ENCODE measurements around the gene SLC35C1. TPM values are rescaled to one million over a fixed set of nuclear protein-coding genes. Genes with fewer than 3 reads are reported as not detected.

Gene SLC35C1
- total RNA-seq, 1 donor from 2014 or later, result 24.7 TPM

DNA sequence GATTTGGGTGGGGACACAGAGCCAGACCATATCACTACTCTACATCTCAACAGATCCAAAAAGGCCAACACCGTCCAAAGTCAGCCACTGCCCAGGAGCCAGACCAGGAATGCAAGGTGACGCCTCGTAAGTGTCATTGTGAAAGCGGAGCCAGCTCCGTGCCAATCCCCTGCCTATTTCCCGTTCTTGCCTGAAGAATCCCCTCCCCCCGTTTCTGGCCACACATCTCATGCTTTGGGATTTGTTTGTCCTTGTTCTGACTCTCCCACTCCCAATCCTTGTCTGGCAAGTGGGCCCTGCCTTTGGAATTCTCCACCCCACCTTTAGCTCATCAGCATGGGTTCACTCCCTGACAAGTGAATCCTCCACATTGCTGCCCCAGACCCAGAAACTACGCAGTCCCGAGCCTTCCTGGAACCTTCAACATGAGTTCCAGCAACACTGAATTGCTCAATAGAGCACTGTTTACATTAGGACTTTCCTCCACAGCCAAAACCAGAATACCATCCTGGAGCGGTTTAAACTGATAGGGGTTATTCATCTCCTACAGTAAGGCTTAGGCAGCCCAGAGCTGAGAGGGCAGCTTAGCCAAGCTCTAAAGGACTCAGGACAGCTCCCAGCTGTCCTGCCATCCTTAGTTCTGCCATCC, 6.0 kb upstream of the SLC35C1 start:
- intact Hi-C loops (cut with DNase I), result no loop called here
- DNase-seq (peak; percentile 73), ATAC-seq (peak; percentile 81 to 84)
- TF ChIP-seq, protein P1, sequence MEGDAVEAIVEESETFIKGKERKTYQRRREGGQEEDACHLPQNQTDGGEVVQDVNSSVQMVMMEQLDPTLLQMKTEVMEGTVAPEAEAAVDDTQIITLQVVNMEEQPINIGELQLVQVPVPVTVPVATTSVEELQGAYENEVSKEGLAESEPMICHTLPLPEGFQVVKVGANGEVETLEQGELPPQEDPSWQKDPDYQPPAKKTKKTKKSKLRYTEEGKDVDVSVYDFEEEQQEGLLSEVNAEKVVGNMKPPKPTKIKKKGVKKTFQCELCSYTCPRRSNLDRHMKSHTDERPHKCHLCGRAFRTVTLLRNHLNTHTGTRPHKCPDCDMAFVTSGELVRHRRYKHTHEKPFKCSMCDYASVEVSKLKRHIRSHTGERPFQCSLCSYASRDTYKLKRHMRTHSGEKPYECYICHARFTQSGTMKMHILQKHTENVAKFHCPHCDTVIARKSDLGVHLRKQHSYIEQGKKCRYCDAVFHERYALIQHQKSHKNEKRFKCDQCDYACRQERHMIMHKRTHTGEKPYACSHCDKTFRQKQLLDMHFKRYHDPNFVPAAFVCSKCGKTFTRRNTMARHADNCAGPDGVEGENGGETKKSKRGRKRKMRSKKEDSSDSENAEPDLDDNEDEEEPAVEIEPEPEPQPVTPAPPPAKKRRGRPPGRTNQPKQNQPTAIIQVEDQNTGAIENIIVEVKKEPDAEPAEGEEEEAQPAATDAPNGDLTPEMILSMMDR (IDR thresholded peaks at IDR 0.05), result no peak
- no peaks in the 10 kb centered on the region for H3K9me3 ChIP-seq
- no peaks in the 10 kb centered on the region for H3K27me3 ChIP-seq (ENCODE audit: low read depth)
- peak overlapping the region; percentile 75 for H3K27ac ChIP-seq
- no peak overlapping the region for H3K4me3 ChIP-seq
- no peaks in the 10 kb centered on the region for H3K36me3 ChIP-seq
- H3K4me1 ChIP-seq, result peaks cover 9% of the 10 kb centered on the region

DNA sequence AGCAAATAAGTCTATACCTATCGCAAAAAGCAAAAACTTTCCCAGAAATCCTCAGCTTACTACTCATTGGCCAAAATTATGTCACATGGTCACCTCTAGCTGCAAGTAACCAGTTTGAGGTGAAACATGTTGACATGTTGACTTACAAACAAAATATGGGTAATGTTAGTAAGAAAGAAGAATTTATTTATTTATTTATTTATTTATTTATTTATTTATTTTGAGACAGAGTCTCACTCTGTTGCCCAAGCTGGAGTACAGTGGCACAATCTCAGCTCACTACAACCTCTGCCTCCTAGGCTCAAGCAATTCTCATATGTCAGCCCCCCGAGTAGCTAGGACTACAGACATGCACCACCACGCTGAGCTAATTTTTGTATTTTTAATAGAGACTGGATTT, 5.4 kb upstream of the SLC35C1 start:
- intact Hi-C loops (cut with DNase I), result no loop called here
- Histone ChIP-seq H3K27me3 (ENCODE audit: low read depth) (no peaks in the 10 kb centered on the region), H3K4me1 (peaks cover 9% of the 10 kb centered on the region), H3K9me3 (no peaks in the 10 kb centered on the region), H3K27ac (peak overlapping the region; percentile 75), H3K36me3 (no peaks in the 10 kb centered on the region), H3K4me3 (no peak overlapping the region)
- DNase-seq (no peak), ATAC-seq (no peak)
- TF ChIP-seq, protein P1 (IDR thresholded peaks at IDR 0.05), result no peak

DNA sequence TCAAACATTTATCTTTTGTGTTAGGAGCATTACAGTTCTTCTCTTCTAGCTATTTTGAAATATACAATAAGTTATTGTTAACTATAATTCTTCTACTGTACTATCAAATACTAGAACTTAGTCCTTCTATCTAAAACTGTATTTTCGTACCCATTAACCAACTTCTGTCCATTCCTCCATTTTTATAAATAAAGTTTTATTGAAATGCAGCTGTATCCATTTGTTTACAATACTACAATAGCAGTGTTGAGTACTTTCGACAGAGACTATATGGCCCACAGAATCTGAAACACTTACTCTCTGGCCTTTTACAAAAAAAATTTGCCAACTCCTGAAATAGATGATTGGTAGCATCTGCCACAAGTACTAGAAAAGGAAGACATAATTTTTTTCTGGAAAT, 4.7 kb upstream of the SLC35C1 start:
- TF ChIP-seq, protein P1 (IDR thresholded peaks at IDR 0.05), result no peak
- Histone ChIP-seq H3K9me3 (no peaks in the 10 kb centered on the region), H3K36me3 (no peaks in the 10 kb centered on the region), H3K4me3 (no peak overlapping the region), H3K27ac (no peak overlapping the region), H3K4me1 (peaks cover 9% of the 10 kb centered on the region), H3K27me3 (ENCODE audit: low read depth) (no peaks in the 10 kb centered on the region)
- ATAC-seq, result no peak
- DNase-seq, result no peak
- intact Hi-C loops (cut with DNase I), result no loop called here

DNA sequence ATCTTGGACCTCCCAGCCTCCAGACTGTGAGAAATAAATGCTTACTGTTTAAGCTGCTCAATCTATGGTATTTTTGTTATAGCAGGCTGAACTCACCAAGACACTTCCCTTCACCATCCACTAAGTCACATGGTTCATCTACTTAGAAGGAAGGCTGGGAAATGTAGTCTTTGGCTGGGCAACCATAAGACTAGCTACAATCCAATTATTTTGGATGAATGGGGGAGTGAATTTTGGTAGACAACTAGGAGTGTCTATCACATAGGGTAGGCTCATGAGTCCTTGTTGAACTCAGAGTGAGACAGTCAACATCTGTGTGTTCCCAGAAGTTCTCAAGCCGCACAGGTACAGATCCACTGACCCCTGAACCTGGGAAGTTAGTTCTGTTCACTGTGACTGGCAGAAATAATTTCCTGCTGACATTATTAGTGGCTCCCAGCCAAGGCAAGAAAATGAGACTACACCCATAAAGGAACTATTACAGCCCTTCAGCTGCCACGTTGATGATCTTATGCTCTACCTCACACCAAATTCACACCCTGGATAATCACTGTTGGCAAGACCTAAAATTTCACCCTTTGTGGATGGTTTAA, 3.1 kb upstream of the SLC35C1 start:
- H3K4me1 ChIP-seq, result peaks cover 23% of the 10 kb centered on the region
- no peaks in the 10 kb centered on the region for H3K9me3 ChIP-seq
- H3K27me3 ChIP-seq (ENCODE audit: low read depth), result no peaks in the 10 kb centered on the region
- intact Hi-C loops (cut with DNase I), result no loop called here
- ATAC-seq (no peak), DNase-seq (no peak)
- TF ChIP-seq, protein P1 (IDR thresholded peaks at IDR 0.05), result no peak
- H3K27ac ChIP-seq, result no peak overlapping the region
- no peaks in the 10 kb centered on the region for H3K36me3 ChIP-seq
- no peak overlapping the region for H3K4me3 ChIP-seq

DNA sequence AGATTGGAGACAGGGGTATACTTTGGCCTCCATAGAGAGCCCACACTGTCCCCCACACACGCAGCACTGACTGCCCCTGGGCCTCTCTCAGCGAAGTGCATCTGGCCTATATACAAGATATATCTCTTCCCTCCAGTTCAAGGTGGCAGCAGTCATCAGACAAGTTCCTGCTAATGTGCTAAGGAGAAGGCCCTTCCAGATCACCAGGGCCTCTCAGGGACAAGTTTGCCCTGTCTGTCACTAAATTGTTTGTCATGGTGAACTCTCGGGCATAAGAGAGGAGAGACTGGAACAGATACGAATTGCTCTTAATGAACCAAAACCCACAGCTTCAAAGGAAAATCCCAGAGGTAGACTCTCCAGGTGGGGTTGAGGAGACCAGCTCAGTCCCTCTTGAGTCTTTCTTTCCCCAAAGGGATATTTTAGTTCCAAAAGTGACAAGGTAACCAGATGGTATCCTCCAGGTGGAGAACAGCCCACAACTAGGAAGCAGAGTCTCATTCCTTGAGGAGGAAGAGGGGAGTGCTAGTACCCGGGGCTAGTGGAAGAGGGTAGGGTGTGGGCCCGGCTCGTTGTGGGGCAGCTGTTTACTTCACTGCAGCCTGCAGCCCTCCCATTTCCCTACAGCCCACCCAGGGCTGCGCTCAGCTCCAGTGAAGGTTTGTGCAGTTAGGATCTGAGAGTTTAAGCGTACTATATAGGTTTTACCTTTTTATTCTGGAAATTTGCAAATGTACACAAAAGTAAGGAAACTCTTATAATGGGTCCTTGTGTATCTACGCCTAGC, 2.2 kb upstream of the SLC35C1 start:
- intact Hi-C loops (cut with DNase I), result no loop called here
- Histone ChIP-seq H3K27me3 (ENCODE audit: low read depth) (no peaks in the 10 kb centered on the region), H3K36me3 (peaks cover 1% of the 10 kb centered on the region), H3K27ac (no peak overlapping the region), H3K4me1 (peaks cover 32% of the 10 kb centered on the region), H3K9me3 (no peaks in the 10 kb centered on the region), H3K4me3 (no peak overlapping the region)
- ATAC-seq (no peak), DNase-seq (no peak)
- TF ChIP-seq, protein P1 (IDR thresholded peaks at IDR 0.05), result no peak

All from lower lobe of right lung (tissue), 2 donors.